Epithelial cell of esophagus (primary cell): ENCODE data around the gene CHD5.

Experiments used
- DNase-seq: peaks from one replicate; pipeline ENCODE4 v3.0.0; 2010; ENCODE audit warnings: low read depth
- H3K4me3 ChIP-seq: 2 replicates; pipeline ENCODE4 v1.5.1; 2011; ENCODE audit warnings: mild to moderate bottlenecking, low read length, control low read depth
- TF ChIP-seq, protein P1 (sequence below): IDR thresholded peaks from 2 replicates; pipeline ENCODE4 v1.5.1; 2011; ENCODE audit warnings: low read depth, mild to moderate bottlenecking, low read length, control low read depth, inconsistent platforms; ENCODE audit not compliant: insufficient read depth; ENCODE audit errors: missing control alignments

CHD5 gene

DNA sequence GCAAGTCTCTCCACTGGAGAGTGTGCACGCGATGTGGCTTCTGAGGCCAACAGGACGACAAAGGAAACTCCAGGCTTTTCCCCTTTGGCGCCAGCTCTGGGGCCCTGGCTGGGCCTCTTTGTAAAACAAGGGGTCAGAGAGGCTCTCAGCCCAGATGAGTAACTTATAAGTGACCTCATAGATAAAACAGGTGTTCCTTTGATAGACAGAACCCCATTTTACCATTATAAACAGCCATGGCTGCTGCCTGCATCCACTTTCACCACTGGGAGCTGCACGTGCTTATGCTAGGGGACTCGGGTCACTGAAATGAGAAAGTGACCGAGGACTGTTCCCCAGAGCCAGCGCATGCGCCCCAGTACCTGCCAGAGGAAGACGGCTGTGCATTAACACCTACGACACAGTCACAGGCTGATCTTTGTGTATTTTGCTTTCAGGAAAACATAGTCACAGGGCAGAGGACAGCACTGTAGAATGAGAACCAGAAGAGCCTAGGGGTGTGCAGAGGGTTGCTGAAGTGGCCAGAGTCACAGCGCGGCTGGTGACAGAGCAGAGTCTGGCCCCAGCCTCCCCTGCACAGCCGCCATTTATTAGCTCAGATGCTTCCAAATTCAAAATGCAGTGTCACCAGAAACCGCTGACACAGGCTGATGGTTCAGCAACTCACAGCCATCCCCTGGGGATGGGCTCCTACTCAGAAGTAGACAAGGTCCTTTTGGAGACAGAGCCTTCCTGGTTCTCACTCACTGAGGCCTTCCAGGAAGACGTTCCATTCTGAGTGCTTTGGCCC lies 38.4 kb upstream of the CHD5 start:
- TF ChIP-seq, protein P1, sequence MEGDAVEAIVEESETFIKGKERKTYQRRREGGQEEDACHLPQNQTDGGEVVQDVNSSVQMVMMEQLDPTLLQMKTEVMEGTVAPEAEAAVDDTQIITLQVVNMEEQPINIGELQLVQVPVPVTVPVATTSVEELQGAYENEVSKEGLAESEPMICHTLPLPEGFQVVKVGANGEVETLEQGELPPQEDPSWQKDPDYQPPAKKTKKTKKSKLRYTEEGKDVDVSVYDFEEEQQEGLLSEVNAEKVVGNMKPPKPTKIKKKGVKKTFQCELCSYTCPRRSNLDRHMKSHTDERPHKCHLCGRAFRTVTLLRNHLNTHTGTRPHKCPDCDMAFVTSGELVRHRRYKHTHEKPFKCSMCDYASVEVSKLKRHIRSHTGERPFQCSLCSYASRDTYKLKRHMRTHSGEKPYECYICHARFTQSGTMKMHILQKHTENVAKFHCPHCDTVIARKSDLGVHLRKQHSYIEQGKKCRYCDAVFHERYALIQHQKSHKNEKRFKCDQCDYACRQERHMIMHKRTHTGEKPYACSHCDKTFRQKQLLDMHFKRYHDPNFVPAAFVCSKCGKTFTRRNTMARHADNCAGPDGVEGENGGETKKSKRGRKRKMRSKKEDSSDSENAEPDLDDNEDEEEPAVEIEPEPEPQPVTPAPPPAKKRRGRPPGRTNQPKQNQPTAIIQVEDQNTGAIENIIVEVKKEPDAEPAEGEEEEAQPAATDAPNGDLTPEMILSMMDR: no peak
- DNase-seq: no peak
- H3K4me3 ChIP-seq: no peak overlapping the region

DNA sequence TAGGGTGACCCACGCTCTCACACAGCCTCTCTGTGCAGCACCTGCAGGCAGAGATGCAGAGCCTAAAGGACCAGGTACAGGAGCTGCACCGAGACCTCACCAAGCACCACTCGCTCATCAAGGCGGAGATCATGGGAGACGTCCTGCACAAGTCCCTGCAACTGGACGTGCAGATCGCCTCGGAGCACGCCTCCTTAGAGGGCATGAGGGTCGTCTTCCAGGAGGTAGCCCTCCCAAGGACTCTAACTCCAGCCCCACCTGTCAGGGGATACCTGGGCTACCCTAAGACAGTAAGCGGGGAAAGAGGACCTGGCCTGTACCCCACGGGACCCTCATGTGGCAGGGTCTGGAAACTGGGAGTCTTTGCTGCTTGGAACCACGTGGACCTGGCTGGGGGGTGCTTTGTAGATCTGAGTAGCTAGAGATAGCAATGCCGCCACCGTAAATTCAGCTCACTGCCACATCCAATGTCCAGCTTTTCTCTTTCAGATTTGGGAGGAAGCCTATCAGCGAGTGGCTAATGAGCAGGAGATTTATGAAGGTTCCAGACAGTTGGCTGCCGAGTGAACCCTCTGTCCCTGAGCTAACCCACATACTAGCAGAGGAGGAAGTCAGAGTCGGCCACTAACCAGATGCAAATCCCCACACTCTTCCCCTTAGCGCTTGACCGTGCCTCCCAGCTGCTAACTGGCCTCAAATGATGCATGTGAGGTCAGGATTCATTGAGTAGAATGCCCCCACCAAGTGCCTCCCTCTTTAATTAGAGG lies 32.3 kb upstream of the CHD5 start:
- no peak for DNase-seq
- TF ChIP-seq, protein P1: no peak
- no peak overlapping the region for H3K4me3 ChIP-seq

DNA sequence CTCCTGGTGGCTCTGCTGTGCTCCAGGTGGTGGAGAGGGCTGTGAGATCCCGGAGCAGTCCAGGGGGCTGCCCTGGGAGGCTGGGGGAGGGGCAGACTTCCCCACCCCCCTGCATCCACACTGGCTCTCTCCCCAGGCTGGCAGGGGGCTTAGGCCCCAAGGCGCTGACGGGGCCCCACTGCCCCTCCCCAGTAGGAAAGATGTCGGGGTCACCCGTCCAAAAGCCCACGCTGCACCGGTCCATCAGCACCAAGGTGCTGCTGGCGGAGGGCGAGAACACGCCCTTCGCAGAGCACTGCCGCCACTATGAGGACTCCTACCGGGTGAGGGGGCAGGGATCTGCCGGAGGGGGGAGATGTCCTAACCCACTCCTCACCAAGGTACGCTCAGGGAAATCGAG lies 31.6 kb upstream of the CHD5 start:
- no peak for DNase-seq
- H3K4me3 ChIP-seq: no peak overlapping the region
- TF ChIP-seq, protein P1: no peak

DNA sequence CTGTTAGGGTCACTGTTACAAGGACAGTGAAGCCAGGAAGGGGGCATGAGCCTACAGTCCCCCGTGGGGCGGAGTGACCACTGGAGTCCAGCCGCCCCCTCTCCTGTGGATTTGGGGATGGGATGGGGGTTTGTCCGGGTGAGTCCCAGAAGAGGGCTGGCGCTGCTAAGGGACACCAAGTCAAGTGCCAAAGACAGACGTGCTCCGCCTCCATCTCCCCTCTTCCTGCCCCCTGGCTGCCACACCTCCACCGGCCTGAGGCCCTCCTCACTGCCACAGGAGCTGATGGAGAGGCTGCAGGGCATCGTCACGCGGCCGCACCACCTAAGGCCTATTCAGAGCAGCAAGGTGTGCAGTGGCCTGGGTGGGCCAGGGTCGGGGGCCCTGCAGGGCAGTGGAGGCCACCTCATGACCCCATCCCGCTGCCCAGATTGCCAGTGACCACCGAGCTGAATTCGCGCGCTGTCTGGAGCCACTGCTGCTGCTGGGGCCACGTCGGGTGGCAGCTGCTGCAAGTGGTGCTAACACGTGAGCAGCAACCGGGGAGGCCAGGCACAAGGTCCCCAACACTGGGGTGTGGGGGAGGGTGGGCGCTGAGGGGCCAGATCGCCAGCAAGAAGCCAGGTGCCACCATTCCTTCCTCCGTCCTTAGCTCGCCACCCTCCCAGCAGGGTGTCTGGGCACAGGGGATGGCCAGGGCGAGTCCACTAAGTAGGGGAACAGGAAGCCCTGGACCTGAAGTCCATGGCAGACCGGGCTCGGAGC lies 30.7 kb upstream of the CHD5 start:
- no peak for DNase-seq
- H3K4me3 ChIP-seq: no peak overlapping the region
- TF ChIP-seq, protein P1: no peak

DNA sequence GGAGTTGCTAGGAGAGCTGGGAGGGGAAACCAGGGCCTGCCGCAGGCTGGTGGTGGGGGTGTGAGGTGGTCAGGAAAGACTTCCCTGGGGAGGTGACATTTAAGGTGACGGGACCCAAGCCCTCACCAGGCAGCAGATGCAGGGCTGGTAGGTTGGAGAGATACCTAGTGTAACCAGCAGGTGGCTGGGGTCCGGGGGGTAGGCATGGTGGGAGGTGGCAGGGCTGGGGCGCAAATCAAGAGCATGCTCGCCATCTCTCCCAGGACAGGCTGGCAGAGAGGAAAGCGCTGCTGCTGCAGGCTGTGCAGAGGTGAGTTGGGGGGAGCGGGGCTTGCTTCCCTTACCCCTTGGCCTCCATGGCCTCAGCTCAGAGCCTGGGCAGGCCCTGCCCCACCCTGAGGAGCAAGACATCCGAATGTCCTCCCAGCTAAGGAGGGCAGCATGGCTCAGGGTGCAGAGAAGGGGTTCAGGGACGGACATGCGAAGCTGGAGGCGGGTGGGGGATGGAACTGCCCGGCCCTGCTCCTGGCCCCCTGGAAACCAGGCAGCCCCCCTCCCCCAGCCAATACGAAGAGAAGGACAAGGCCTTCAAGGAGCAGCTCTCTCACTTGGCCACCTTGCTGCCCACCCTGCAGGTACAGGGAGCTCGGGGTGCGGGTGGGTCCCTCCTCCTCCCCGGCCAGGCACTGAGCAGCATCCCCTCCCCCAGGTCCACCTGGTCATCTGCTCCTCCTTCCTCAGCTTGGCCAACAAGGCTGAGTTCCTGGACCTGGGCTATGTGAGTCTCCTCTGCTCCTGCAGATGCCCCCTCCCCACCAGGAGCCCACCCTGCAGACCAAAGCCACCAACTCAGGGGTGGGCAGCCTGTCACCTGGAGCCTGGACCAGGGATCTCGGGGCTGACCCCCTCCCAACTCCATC lies 29.8 kb upstream of the CHD5 start:
- H3K4me3 ChIP-seq: no peak overlapping the region
- DNase-seq: no peak
- TF ChIP-seq, protein P1: peak; percentile 34
